Fibroblast of pulmonary artery (primary cell): ENCODE data around the gene ATP8B4.

Experiments used
- DNase-seq: peaks from one replicate; pipeline ENCODE4 v3.0.0-alpha.2; 2010; ENCODE audit warnings: low read depth
- H3K4me3 ChIP-seq: replicated peaks from 2 replicates; pipeline ENCODE4 v1.5.1; 2011; ENCODE audit warnings: low read depth, mild to moderate bottlenecking, control low read depth, low read length, moderate library complexity
- CTCF ChIP-seq: IDR thresholded peaks from 2 replicates; pipeline ENCODE4 v1.5.1; 2011; ENCODE audit warnings: mild to moderate bottlenecking, control low read depth, low read length, inconsistent platforms; ENCODE audit errors: missing control alignments

Gene ATP8B4

GRCh38 chr15:50028326-50028725, 90.7 kb downstream of the ATP8B4 start:
- DNase-seq = no peak
- no peak for TF ChIP-seq CTCF
- no peak overlapping the region for H3K4me3 ChIP-seq

GRCh38 chr15:50024281-50024680, 94.8 kb downstream of the ATP8B4 start:
- no peak overlapping the region for H3K4me3 ChIP-seq
- TF ChIP-seq CTCF = no peak

GRCh38 chr15:50018491-50018890, 100.5 kb downstream of the ATP8B4 start:
- no peak for DNase-seq
- no peak overlapping the region for H3K4me3 ChIP-seq
- no peak for TF ChIP-seq CTCF

More at GRCh38 chr15:50024281-50024680, 94.8 kb downstream of the ATP8B4 start:
- DNase-seq = no peak

- H3K4me3 ChIP-seq = no peak overlapping the region
- TF ChIP-seq CTCF = no peak
- DNase-seq = peak; percentile 51
These were observed 101.5 kb downstream of the ATP8B4 start for GRCh38 chr15:50017522-50017921.

- DNase-seq = no peak
- TF ChIP-seq CTCF = no peak
- no peak overlapping the region for H3K4me3 ChIP-seq
These were observed 102.1 kb downstream of the ATP8B4 start for GRCh38 chr15:50016951-50017350.

- no peak for TF ChIP-seq CTCF
- H3K4me3 ChIP-seq = no peak overlapping the region
- no peak for DNase-seq
These were observed 106.2 kb downstream of the ATP8B4 start for GRCh38 chr15:50012790-50013189.

GRCh38 chr15:50009634-50010033, 109.4 kb downstream of the ATP8B4 start:
- H3K4me3 ChIP-seq = no peak overlapping the region
- TF ChIP-seq CTCF = no peak
- no peak for DNase-seq
